ENCODE results near the gene KIF11.

Gene KIF11

DNA sequence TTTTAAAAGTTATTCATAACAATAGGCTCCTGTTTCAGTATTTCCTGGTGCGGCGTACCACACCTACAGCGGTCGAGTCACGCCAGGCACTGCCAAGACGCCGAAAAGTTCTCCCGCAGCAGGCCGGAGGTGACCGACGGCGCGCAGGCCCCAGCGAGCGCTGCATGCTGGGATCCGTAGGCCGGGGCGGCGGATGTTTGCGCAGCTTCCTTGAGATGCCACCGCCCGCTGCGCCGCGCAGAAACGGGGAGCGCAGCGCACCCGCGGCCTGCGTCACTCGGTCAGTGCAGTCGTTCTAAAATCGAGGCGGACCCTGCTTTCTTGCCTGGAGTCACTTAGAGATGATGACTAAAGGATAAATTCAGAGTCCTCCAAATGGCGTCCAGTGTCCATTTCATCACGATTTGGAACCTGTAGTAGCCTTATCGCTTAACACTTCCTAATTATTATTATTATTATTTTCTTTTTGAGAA, 1.3 kb upstream of the KIF11 start:
- TF ChIP-seq, protein P1, sequence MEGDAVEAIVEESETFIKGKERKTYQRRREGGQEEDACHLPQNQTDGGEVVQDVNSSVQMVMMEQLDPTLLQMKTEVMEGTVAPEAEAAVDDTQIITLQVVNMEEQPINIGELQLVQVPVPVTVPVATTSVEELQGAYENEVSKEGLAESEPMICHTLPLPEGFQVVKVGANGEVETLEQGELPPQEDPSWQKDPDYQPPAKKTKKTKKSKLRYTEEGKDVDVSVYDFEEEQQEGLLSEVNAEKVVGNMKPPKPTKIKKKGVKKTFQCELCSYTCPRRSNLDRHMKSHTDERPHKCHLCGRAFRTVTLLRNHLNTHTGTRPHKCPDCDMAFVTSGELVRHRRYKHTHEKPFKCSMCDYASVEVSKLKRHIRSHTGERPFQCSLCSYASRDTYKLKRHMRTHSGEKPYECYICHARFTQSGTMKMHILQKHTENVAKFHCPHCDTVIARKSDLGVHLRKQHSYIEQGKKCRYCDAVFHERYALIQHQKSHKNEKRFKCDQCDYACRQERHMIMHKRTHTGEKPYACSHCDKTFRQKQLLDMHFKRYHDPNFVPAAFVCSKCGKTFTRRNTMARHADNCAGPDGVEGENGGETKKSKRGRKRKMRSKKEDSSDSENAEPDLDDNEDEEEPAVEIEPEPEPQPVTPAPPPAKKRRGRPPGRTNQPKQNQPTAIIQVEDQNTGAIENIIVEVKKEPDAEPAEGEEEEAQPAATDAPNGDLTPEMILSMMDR (IDR thresholded peaks at IDR 0.05; ENCODE audit: borderline replicate concordance, insufficient read depth, low read depth, low read length): no peak
- H3K4me3 ChIP-seq (ENCODE audit: low read depth, low read length): peak overlapping the region; percentile 89

DNA sequence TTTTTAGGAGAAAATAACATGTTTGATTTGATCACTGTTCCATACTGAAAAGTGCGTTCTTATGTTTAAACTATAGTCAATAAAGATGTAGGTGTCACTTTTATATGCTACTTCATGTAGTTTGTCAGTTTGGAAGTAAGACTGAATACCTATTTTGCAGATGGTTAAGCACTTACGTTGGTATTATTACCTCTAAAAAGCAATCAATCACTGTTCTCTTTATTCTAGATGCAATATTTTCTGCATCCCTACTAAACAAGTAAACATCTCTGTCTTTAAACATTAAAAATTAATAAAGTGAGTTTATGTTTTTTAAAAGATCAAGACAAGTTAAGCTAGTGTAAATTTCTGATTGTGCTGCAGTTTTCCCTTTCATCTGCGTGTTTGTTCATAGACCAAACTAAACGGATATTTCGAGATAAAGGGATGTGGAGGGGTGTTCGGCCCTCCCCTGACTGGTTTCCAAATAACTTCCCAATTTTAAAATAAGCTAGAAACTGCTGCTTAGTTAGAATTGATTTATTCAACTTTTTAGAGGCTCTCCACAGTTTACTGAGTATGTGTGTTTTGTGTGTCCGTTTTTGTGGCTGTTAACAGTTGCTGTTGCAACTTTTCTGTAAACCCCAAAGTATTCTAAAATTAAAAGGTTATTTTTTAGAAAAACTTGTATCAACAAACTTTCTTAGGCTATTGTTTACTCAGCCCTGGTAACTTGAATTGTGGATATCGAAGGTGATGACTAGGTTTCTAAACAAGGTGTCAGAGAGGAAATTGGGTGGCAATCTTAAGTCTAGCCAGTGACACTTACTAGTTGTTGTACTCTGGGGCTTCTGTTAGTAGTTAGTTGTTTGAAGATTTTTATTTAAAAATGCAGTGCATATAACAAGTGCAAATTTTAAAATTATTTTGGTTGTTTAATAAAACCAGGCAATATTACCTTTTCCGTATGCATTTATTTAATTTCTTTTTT, 974 bp downstream of the KIF11 start:
- TF ChIP-seq, protein P1 (IDR thresholded peaks at IDR 0.05; ENCODE audit: borderline replicate concordance, insufficient read depth, low read depth, low read length): no peak
- H3K4me3 ChIP-seq (ENCODE audit: low read depth, low read length): peak overlapping the region; percentile 89

DNA sequence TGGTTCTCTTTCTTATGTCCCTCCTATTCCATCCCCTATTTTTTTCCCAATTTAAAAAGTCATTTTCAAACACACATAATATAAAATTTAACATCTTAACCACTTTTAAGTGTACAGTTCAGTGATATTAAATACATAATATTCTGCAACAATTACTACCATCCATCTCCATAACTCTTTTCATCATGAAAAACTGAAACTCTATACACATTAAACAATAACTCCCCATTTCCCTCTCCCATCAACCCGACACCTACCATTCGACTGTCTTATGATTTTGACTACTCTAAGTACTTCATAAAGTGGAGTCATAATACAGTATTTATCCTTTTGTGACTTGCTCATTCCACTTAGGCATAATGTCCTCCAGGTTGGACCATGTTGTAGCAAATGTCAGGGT, 2.6 kb downstream of the KIF11 start:
- TF ChIP-seq, protein P1 (IDR thresholded peaks at IDR 0.05; ENCODE audit: borderline replicate concordance, insufficient read depth, low read depth, low read length): no peak
- no peak overlapping the region for H3K4me3 ChIP-seq (ENCODE audit: low read depth, low read length)

DNA sequence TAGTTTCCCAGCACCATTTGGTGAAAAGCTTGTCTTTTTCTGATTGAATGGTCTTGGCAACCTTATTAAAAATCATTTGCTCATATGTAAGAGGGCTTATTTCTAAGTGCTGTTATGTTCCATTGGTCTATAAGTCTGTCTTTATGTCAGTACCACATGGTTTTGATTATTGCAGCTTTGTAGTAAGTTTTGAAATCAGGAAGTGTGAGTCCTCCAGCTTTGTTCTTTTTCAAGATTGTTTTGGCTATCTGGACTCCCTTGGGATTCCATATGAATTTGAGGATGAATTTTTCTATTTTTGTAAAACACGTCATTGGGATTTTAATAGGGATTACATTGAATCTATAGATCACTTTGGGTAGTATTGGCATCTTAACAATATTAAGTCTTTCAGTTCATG, 5.4 kb downstream of the KIF11 start:
- no peak overlapping the region for H3K4me3 ChIP-seq (ENCODE audit: low read depth, low read length)
- TF ChIP-seq, protein P1 (IDR thresholded peaks at IDR 0.05; ENCODE audit: borderline replicate concordance, insufficient read depth, low read depth, low read length): no peak

DNA sequence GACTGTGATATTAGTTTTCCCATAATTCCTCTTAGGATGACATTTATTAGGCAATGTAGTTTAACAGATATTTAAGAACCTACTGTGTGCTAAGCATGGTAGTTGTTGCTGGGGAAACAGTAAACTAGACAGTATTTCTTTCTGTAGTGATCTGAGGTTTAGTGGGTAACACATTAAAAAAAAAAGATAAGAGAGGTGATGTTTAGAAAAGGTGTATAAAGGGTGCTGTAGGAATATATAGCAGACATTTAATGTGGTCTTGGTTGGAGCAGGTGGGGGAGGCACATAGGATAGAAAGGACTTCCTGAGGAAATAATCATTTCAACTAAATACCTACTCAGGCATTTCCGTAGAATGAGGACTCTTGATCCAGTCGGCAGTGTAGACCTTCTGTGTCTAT, 11.9 kb downstream of the KIF11 start:
- no peak overlapping the region for H3K4me3 ChIP-seq (ENCODE audit: low read depth, low read length)
- TF ChIP-seq, protein P1 (IDR thresholded peaks at IDR 0.05; ENCODE audit: borderline replicate concordance, insufficient read depth, low read depth, low read length): no peak

DNA sequence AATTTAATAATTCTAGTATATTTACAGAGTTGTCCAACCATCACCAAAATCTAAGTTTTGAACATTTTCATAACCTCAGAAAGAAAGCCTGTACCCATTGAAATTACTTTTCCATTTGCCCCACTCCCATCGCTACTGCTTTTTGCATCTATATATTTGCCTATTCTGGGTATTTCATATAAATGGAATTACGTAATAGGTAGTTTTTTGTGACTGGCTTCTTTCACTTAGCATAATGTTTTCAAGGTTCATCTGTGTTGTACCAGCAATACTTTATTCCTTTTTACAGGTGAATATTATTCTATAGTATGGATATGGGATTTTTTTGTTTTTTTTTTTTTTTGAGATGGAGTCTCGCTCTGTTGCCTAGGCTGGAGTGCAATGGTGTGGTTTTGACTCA, 22.6 kb downstream of the KIF11 start:
- no peak overlapping the region for H3K4me3 ChIP-seq (ENCODE audit: low read depth, low read length)
- TF ChIP-seq, protein P1 (IDR thresholded peaks at IDR 0.05; ENCODE audit: borderline replicate concordance, insufficient read depth, low read depth, low read length): no peak

DNA sequence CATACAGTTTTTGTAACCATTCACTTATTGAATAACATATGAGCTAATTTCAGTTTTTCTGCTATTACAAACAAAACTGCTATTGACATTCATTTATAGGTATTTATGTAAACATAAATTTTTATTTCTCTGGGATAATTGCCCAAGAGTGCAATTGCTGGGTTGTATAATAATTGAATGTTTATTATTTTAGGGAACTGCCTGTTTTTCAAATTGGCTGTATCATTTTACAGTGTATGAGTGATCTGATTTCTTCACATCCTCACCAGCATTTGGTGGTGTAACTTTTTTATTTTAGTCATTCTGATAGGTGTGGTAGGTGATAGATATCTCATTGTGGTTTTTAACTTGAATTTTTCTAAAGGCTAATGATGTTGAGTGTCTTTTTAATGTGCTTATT, 26.4 kb downstream of the KIF11 start:
- no peak overlapping the region for H3K4me3 ChIP-seq (ENCODE audit: low read depth, low read length)
- TF ChIP-seq, protein P1 (IDR thresholded peaks at IDR 0.05; ENCODE audit: borderline replicate concordance, insufficient read depth, low read depth, low read length): no peak
